ENCODE data around the gene NUBPL. TPM values are rescaled to one million over a fixed set of nuclear protein-coding genes. Genes with fewer than 3 reads are reported as not detected.

The NUBPL gene
- total RNA-seq, 4 donors from 2014 or later, result 5.7 to 9.2 (median 7.2) TPM

DNA sequence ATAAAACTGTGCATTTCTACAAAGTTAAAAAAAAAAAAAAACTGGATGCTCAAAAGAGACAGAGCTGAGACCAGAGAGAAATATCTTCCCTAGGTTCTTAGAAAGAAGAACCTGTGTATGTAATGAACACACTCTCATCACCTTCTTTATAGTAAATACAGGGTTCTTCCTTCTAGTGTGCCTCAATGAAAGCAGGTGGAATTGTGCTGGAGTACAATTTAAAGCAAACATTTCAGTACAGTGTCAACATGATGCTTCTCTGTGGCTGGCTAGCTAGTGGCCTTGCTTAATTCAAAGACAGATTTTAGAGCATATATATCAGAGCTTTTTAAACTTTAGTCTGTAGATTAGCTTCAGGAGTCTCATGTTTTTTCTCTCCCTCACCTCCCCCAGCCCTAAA lies 266.1 kb downstream of the NUBPL start:
- no peak for DNase-seq (ENCODE audit: low spot score in 2 of 2)
- intact Hi-C loops (cut with DNase I; ENCODE audit: low total_unique reads), result no loop called here
- TF ChIP-seq, protein P1, sequence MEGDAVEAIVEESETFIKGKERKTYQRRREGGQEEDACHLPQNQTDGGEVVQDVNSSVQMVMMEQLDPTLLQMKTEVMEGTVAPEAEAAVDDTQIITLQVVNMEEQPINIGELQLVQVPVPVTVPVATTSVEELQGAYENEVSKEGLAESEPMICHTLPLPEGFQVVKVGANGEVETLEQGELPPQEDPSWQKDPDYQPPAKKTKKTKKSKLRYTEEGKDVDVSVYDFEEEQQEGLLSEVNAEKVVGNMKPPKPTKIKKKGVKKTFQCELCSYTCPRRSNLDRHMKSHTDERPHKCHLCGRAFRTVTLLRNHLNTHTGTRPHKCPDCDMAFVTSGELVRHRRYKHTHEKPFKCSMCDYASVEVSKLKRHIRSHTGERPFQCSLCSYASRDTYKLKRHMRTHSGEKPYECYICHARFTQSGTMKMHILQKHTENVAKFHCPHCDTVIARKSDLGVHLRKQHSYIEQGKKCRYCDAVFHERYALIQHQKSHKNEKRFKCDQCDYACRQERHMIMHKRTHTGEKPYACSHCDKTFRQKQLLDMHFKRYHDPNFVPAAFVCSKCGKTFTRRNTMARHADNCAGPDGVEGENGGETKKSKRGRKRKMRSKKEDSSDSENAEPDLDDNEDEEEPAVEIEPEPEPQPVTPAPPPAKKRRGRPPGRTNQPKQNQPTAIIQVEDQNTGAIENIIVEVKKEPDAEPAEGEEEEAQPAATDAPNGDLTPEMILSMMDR (IDR thresholded peaks at IDR 0.05), result no peak
- no peak for TF ChIP-seq POLR2A (IDR thresholded peaks at IDR 0.05)
- H3K4me3 ChIP-seq (ENCODE audit: low read depth, poor library complexity, severe bottlenecking), result no peak overlapping the region

DNA sequence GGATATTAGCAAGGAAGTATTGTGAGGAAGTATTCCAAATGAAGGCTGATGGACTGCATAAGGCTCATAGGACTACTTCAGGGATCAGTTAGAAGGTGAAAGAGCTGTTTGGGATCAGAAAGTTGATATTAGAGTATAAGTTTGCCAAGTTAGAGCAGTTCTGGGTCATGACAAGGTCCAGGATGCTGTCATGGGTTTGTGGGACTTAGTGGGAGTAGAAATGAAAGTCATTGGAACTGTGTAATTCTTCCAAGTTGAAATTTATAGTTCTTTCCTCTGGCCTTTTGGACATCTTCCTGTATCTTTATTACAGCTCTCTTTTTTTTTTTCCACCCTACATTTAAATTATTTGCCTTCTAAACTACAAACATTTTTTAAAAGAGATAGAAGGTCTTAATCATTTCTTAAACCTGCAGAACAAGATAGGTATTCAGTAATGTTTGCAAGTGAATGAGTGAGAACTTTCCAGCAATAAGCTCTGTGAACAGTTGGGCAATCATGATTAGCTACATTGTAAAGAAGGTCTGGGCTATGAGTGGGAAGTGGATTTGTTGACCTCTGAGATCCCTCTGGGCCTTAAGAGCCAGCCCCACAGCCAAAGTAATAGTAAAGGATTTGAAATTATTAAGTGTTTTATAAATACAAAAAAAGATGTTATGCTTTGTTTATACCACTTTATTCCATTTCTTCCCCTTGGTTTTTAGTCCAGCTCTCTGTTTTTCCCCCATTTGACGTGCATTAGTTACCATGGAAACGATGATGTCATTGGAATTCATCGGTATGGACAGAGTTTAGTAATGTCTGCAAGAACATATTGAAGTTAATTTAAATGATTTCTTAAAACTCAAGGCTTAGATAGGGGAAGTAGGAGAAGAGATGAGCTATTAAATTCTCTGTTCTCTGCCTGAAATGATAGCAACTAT lies 268.0 kb downstream of the NUBPL start:
- intact Hi-C loops (cut with DNase I; ENCODE audit: low total_unique reads), result no loop called here
- no peak overlapping the region for H3K4me3 ChIP-seq (ENCODE audit: low read depth, poor library complexity, severe bottlenecking)
- no peak for TF ChIP-seq POLR2A (IDR thresholded peaks at IDR 0.05)
- TF ChIP-seq, protein P1 (IDR thresholded peaks at IDR 0.05), result no peak
- no peak for DNase-seq (ENCODE audit: low spot score in 2 of 2)
- 66 to 74% methylated on average over 3 of the region's 3 CpGs for WGBS, 2 donors

DNA sequence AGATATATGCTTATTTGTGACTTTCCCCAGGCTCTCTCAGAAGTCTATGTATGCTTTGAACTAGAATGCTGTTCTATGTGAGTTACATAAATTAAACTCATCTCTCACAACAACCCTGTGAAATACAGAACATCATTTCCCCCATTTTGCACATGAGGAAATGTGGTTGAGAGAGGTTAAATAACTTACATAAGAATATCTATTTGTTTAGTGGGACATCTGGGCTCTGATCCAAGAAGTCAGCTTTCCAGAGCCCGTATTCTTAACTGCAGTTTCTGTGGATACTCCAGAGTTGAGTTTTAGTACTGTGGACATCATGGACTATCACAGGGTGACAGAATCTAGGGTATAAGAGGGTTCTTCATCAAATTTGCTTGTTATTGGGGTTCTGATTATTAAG lies 273.4 kb downstream of the NUBPL start:
- 48 to 64% methylated on average over 1 of the region's 1 CpG for WGBS, 2 donors
- TF ChIP-seq POLR2A (IDR thresholded peaks at IDR 0.05), result no peak
- TF ChIP-seq, protein P1 (IDR thresholded peaks at IDR 0.05), result no peak
- no peak overlapping the region for H3K4me3 ChIP-seq (ENCODE audit: low read depth, poor library complexity, severe bottlenecking)
- DNase-seq (ENCODE audit: low spot score in 2 of 2), result no peak
- intact Hi-C loops (cut with DNase I; ENCODE audit: low total_unique reads), result no loop called here

DNA sequence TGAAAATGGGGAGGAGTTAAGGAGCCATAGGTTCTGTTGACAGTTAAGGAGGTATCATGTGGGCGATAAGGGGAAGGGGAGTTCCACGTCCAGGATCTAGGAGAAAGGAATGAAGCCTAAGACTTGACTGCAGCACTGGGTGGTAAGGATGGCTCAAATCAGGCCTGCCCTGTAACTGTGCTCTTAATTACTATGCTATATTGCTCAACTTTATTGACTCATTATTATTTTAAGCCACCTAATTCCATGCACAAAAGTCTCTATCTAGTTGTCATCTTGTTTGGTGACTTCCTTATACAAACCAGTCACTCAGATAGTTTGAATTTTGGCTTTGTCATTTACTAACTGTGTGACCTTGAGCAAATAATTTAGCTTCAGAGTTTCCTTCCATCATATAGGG lies 273.8 kb downstream of the NUBPL start:
- TF ChIP-seq POLR2A (IDR thresholded peaks at IDR 0.05), result no peak
- TF ChIP-seq, protein P1 (IDR thresholded peaks at IDR 0.05), result no peak
- DNase-seq (ENCODE audit: low spot score in 2 of 2), result no peak
- no peak overlapping the region for H3K4me3 ChIP-seq (ENCODE audit: low read depth, poor library complexity, severe bottlenecking)
- WGBS, 2 donors, result 95 to 96% methylated on average over 2 of the region's 2 CpGs
- intact Hi-C loops (cut with DNase I; ENCODE audit: low total_unique reads), result no loop called here

DNA sequence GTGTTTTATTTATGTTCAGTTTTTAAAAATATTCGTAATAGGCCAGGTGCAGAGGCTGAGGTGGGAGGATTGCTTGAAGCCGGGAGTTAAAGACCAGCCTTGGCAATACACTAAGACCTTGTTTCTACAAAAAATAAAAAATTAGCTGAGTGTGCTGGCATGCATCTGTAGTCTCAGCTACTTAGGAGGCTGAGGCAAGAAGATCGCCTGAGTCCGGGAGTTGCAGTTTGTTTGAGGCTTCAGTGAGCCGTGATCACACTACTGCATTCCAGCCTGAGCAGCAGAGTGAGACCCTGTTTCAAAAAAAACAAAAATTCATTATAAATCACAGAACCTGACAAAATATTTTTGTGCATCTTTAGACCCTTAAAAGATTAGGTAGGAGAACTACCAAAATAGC lies 275.8 kb downstream of the NUBPL start:
- TF ChIP-seq, protein P1 (IDR thresholded peaks at IDR 0.05), result no peak
- no peak for TF ChIP-seq POLR2A (IDR thresholded peaks at IDR 0.05)
- intact Hi-C loops (cut with DNase I; ENCODE audit: low total_unique reads), result no loop called here
- 94 to 97% methylated on average over 5 of the region's 5 CpGs for WGBS, 2 donors

More for the DNA sequence above, 275.8 kb downstream of the NUBPL start:
- DNase-seq (ENCODE audit: low spot score in 2 of 2), result no peak
- H3K4me3 ChIP-seq (ENCODE audit: low read depth, poor library complexity, severe bottlenecking), result no peak overlapping the region

Measured in lower leg skin (tissue), 4 donors.